Endodermal cell (in vitro differentiated cells): ENCODE data around the gene FOXD1. TPM values are rescaled to one million over a fixed set of nuclear protein-coding genes. Genes with fewer than 3 reads are reported as not detected.
"Not testable (repeated sequence)": the region's sequence is repeated elsewhere in the genome, so short reads cannot be mapped to it uniquely, and the experiment has no call there.

Source experiments
- DNase-seq: peaks from one replicate; pipeline ENCODE4 v3.0.0-alpha.2; 2017
- H3K27ac ChIP-seq: 2 replicates; pipeline ENCODE4 v1.5.1; 2013; ENCODE audit warnings: mild to moderate bottlenecking, low read depth, low read length, moderate library complexity
- H3K27me3 ChIP-seq: 2 replicates; pipeline ENCODE4 v1.6.1; 2013; ENCODE audit warnings: mild to moderate bottlenecking, low read length, moderate library complexity; ENCODE audit not compliant: insufficient read depth, control insufficient read depth, poor library complexity, severe bottlenecking
- H3K36me3 ChIP-seq: 2 replicates; pipeline ENCODE4 v1.7.0; 2013; ENCODE audit warnings: mild to moderate bottlenecking, low read length, moderate library complexity; ENCODE audit not compliant: control insufficient read depth, insufficient read depth
- H3K4me1 ChIP-seq: one replicate; pipeline ENCODE4 v1.7.0; 2013; ENCODE audit warnings: low read length; ENCODE audit not compliant: control insufficient read depth, insufficient read depth
- H3K4me3 ChIP-seq: 2 replicates; pipeline ENCODE4 v1.5.1; 2013; ENCODE audit warnings: mild to moderate bottlenecking, low read length, moderate library complexity
- H3K9ac ChIP-seq: 2 replicates; pipeline ENCODE4 v1.6.1; 2013; ENCODE audit warnings: mild to moderate bottlenecking, low read length, moderate library complexity; ENCODE audit not compliant: poor library complexity, severe bottlenecking; ENCODE audit errors: extremely low read depth
- H3K9me3 ChIP-seq: 2 replicates; pipeline ENCODE4 v1.6.1; 2013; ENCODE audit warnings: mild to moderate bottlenecking, low read length, moderate library complexity; ENCODE audit not compliant: control insufficient read depth
- H3K27ac Mint-ChIP-seq: 2 replicates; pipeline ENCODE4 v1.8.0; 2020; ENCODE audit warnings: mixed read lengths
- H3K27me3 Mint-ChIP-seq: 2 replicates; pipeline ENCODE4 v1.8.0; 2021; ENCODE audit warnings: mild to moderate bottlenecking, mixed read lengths; ENCODE audit not compliant: insufficient read depth
- H3K36me3 Mint-ChIP-seq: 2 replicates; pipeline ENCODE4 v1.8.0; 2020; ENCODE audit warnings: low read depth, mixed read lengths
- H3K4me1 Mint-ChIP-seq: 2 replicates; pipeline ENCODE4 v1.8.0; 2020; ENCODE audit warnings: mixed read lengths
- H3K4me3 Mint-ChIP-seq: 2 replicates; pipeline ENCODE4 v1.8.0; 2020; ENCODE audit warnings: mild to moderate bottlenecking, moderate library complexity, mixed read lengths
- H3K9me3 Mint-ChIP-seq: 2 replicates; pipeline ENCODE4 v1.8.0; 2020; ENCODE audit warnings: mild to moderate bottlenecking, mixed read lengths
- WGBS, 2 experiments: methylation state at CpG; one replicate each; pipeline versions ENCODE4 v1.1.5 to v1.1.7; 2013; ENCODE audit warnings: missing lambda C conversion rate in 2 of 2, mixed read lengths in 1 of 2; ENCODE audit not compliant: insufficient coverage in 1 of 2, insufficient read length in 1 of 2; 5-methylcytosine and 5-hydroxymethylcytosine counted together
- total RNA-seq, 2 donors: library from RNA; stranded (reverse); fragmentation: NEBNext Ultra II Directional in 1 of 2; extraction: Animal tissue kit (Norgen Biotek cat#: 25700) in 1 of 2; gene quantifications; 2 replicates in 1 of 2; 3 replicates in 1 of 2; pipeline ENCODE4 v1.2.1, GENCODE V29; 2021
- TF ChIP-seq, protein P1 (sequence below): fragments of 200-600 bp; sonication (generic); conservative IDR thresholded peaks from 2 replicates; pipeline ENCODE4 v1.5.0; 2021; ENCODE audit warnings: antibody characterized with exemption, mild to moderate bottlenecking

The FOXD1 gene
- total RNA-seq, 2 donors from 2014 or later, result 0.29 to 0.59 TPM

- TF ChIP-seq, protein P1, sequence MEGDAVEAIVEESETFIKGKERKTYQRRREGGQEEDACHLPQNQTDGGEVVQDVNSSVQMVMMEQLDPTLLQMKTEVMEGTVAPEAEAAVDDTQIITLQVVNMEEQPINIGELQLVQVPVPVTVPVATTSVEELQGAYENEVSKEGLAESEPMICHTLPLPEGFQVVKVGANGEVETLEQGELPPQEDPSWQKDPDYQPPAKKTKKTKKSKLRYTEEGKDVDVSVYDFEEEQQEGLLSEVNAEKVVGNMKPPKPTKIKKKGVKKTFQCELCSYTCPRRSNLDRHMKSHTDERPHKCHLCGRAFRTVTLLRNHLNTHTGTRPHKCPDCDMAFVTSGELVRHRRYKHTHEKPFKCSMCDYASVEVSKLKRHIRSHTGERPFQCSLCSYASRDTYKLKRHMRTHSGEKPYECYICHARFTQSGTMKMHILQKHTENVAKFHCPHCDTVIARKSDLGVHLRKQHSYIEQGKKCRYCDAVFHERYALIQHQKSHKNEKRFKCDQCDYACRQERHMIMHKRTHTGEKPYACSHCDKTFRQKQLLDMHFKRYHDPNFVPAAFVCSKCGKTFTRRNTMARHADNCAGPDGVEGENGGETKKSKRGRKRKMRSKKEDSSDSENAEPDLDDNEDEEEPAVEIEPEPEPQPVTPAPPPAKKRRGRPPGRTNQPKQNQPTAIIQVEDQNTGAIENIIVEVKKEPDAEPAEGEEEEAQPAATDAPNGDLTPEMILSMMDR, result no peak
- Mint-ChIP-seq H3K9me3 (no peaks in the 10 kb centered on the region), H3K4me3 (no peak overlapping the region), H3K27ac (peak overlapping the region; percentile 82), H3K36me3 (no peaks in the 10 kb centered on the region), H3K27me3 (peaks cover 4% of the 10 kb centered on the region), H3K4me1 (peaks cover 43% of the 10 kb centered on the region)
- 42 to 65% methylated on average over 2 to 4 of the region's 4 CpGs for WGBS, 2 experiments
- peaks cover 5% of the 10 kb centered on the region for H3K4me1 ChIP-seq
- H3K27me3 ChIP-seq, result no peaks in the 10 kb centered on the region
- DNase-seq, result no peak
- no peak overlapping the region for H3K4me3 ChIP-seq
- no peaks in the 10 kb centered on the region for H3K36me3 ChIP-seq
- no peak overlapping the region for H3K27ac ChIP-seq
- no peaks in the 10 kb centered on the region for H3K9me3 ChIP-seq
- no peak overlapping the region for H3K9ac ChIP-seq
Measured at GRCh38 chr5:73487815-73488214, 39.2 kb upstream of the FOXD1 start.

GRCh38 chr5:73487257-73487656 lies 38.7 kb upstream of the FOXD1 start:
- peak overlapping the region; percentile 82 for H3K27ac Mint-ChIP-seq
- H3K4me3 ChIP-seq, H3K9me3 Mint-ChIP-seq, H3K4me1 ChIP-seq, H3K9ac ChIP-seq, H3K27ac ChIP-seq, H3K27me3 Mint-ChIP-seq, H3K36me3 ChIP-seq, H3K9me3 ChIP-seq, DNase-seq, H3K27me3 ChIP-seq, H3K36me3 Mint-ChIP-seq: not testable (repeated sequence)
- peaks cover 39% of the 10 kb centered on the region for H3K4me1 Mint-ChIP-seq
- WGBS, 2 experiments, result 51 to 53% methylated on average over 4 of the region's 4 CpGs
- peak overlapping the region; percentile 30 for H3K4me3 Mint-ChIP-seq

- peak overlapping the region; percentile 82 for H3K27ac Mint-ChIP-seq
- no peaks in the 10 kb centered on the region for H3K36me3 Mint-ChIP-seq
- H3K9me3 Mint-ChIP-seq, result no peaks in the 10 kb centered on the region
- H3K27me3 ChIP-seq, result no peaks in the 10 kb centered on the region
- WGBS, 2 experiments, result 38 to 61% methylated on average over 2 to 3 of the region's 3 CpGs
- TF ChIP-seq, protein P1, result no peak
- peaks cover 2% of the 10 kb centered on the region for H3K27me3 Mint-ChIP-seq
- peak overlapping the region; percentile 30 for H3K4me3 Mint-ChIP-seq
- no peak overlapping the region for H3K27ac ChIP-seq
- no peak overlapping the region for H3K9ac ChIP-seq
- H3K4me1 ChIP-seq, result peaks cover 5% of the 10 kb centered on the region
- H3K36me3 ChIP-seq, result no peaks in the 10 kb centered on the region
- H3K4me3 ChIP-seq, result no peak overlapping the region
- peak; percentile 74 for DNase-seq
- H3K4me1 Mint-ChIP-seq, result peaks cover 38% of the 10 kb centered on the region
- H3K9me3 ChIP-seq, result no peaks in the 10 kb centered on the region
Measured at GRCh38 chr5:73486119-73486899, 37.7 kb upstream of the FOXD1 start.
